Esophagus muscularis mucosa (tissue), 3 donors: ENCODE measurements around the gene ALS2CL.

Experiments
- CTCF ChIP-seq, 3 experiments: fragments of 200-600 bp in 2 of 3; fragments of 450-650 bp in 1 of 3; sonication (generic) in 2 of 3; IDR thresholded peaks; one replicate each; pipeline ENCODE4 v1.5.1; 2017 to 2019; ENCODE audit warnings: antibody characterized with exemption in 3 of 3, mild to moderate bottlenecking in 2 of 3, moderate library complexity in 1 of 3
- POLR2A ChIP-seq: fragments of 450-650 bp; IDR thresholded peaks from one replicate; pipeline ENCODE4 v1.6.1; 2017; ENCODE audit warnings: antibody characterized with exemption, moderate library complexity, mild to moderate bottlenecking, low read depth

- no peak for TF ChIP-seq CTCF (IDR thresholded peaks at IDR 0.05)
- no peak for TF ChIP-seq POLR2A
These were observed 8.0 kb downstream of the ALS2CL start for GRCh38 chr3:46685446-46685845.
